ENCODE results near the gene KLF15. TPM values are rescaled to one million over a fixed set of nuclear protein-coding genes. Genes with fewer than 3 reads are reported as not detected.

Gene KLF15
- 0.51 and 0.63 TPM in 2 replicates for total RNA-seq

GRCh38 chr3:126357295-126358037, at the start of gene KLF15:
Gene KLF15 (minus strand): TSS chr3:126357408. CDS start chr3:126352922, 4,486 bp downstream.

GRCh38 chr3:126394179-126394976, 37.2 kb upstream of the KLF15 start, which contains the start of gene CFAP100:
Gene CFAP100 (plus strand): TSS chr3:126394909. CDS start chr3:126396001, 1,092 bp downstream.

Other genes with a start within 250 kb of the KLF15 start
- 2.9 and 4.8 TPM in 2 replicates for gene ALDH1L1, start 176.8 kb downstream of the KLF15 start, total RNA-seq
- gene CFAP100, start 37.5 kb upstream of the KLF15 start, total RNA-seq, result not detected in 2 replicates
- 13.7 and 21.7 TPM in 2 replicates for gene ZXDC, start 118.5 kb upstream of the KLF15 start, total RNA-seq
- not detected in 2 replicates for gene UROC1, start 160.4 kb upstream of the KLF15 start, total RNA-seq
- not detected in 2 replicates for gene CHST13, start 166.7 kb upstream of the KLF15 start, total RNA-seq
- not detected in 2 replicates for gene C3orf22, start 201.5 kb upstream of the KLF15 start, total RNA-seq

All from airway epithelial cell (primary cell).